ENCODE data around the gene SDC3. TPM values are rescaled to one million over a fixed set of nuclear protein-coding genes. Genes with fewer than 3 reads are reported as not detected.

The SDC3 gene
- total RNA-seq, 3 donors from 2014 or later, result 0.55 to 1.0 (median 0.68) TPM

DNA sequence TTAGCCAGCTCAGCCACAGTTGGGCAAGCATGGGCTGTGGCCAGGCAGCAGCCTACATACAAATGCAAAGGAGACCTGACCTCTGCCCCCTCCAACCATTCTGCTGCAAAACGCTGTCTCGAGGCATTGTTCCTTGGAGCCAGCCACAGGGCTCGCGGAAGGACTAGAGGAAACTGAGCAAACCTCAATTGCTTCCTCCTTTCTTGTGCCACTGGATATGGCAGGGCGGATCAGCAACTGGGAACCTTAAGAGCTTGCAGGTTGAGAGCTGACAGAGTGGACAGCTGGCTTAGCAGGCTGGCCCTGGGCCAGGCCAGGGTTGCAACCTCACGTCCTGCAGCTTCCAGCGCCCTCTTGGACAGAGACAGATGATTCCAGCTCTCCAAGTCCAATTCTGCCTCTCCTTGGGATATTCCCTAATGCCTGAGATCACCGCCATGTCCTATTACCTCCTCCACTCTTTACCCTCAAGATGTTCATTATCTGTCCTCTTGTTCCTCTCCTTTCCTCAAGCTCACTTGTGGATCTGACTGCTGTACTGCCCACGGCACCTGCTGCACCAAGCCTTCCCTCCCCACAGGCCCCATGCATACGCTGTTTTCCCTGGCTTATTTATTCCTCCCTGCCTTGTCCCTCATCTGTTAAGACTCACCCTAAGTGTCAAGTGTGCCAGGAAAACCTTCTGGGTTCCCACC is 67.5 kb downstream of the SDC3 start:
- H3K27me3 Mint-ChIP-seq (ENCODE audit: low read depth), result peaks cover 55% of the 10 kb centered on the region
- ATAC-seq (no peak), DNase-seq (no peak)
- no peaks in the 10 kb centered on the region for H3K9me3 Mint-ChIP-seq
- no peaks in the 10 kb centered on the region for H3K4me1 Mint-ChIP-seq (ENCODE audit: low read depth)
- H3K36me3 Mint-ChIP-seq (ENCODE audit: insufficient read depth), result no peaks in the 10 kb centered on the region
- no peak overlapping the region for H3K4me3 Mint-ChIP-seq

DNA sequence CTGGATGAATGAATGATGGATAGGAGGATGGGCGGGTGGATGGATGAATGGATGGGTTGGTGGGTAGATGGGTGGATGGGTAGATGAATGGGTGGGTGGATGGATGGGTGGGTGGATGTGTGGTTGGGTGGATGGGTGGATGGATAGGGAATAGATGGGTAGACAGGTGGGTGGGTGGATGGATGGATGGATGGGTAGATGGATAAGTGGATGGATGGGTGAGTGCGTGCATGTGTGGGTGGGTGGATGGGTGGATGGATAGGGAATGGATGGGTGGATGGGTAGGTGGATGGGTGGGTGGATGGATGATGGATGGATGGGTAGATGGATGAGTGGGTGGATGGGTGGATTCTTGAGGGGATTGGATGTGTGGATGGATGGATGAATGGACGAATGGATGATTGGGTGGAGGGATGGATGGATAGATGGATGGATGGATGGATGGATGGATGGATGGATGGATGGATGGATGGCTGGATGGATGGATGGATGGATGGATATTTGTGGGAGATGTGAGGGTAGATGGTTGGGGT is 68.7 kb downstream of the SDC3 start:
- Mint-ChIP-seq H3K4me3 (no peak overlapping the region), H3K4me1 (ENCODE audit: low read depth) (no peaks in the 10 kb centered on the region), H3K36me3 (ENCODE audit: insufficient read depth) (no peaks in the 10 kb centered on the region), H3K9me3 (no peaks in the 10 kb centered on the region), H3K27me3 (ENCODE audit: low read depth) (peaks cover 44% of the 10 kb centered on the region)
- ATAC-seq (no peak), DNase-seq (no peak)

DNA sequence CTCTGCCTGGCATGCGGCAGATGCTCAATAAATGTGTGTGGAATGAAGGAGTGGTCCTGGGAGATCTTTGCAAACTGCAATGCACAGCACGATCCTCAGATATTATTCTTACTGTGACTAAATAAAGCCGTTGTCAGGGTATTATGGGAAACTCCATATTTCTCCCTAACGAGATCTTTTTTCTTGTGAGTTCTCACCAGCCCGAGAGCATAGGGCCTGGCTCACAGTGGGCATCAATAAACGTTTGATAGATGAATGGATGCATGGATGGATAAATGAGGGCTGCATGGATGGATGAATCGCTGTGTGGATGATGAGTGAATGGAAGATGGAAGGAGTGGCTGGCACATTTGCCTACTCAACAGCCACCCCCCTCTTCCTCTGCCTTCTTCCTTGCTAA is 69.6 kb downstream of the SDC3 start:
- Mint-ChIP-seq H3K4me1 (ENCODE audit: low read depth) (no peaks in the 10 kb centered on the region), H3K4me3 (no peak overlapping the region), H3K27me3 (ENCODE audit: low read depth) (peaks cover 37% of the 10 kb centered on the region), H3K9me3 (no peaks in the 10 kb centered on the region), H3K36me3 (ENCODE audit: insufficient read depth) (no peaks in the 10 kb centered on the region)
- DNase-seq (no peak), ATAC-seq (no peak)

DNA sequence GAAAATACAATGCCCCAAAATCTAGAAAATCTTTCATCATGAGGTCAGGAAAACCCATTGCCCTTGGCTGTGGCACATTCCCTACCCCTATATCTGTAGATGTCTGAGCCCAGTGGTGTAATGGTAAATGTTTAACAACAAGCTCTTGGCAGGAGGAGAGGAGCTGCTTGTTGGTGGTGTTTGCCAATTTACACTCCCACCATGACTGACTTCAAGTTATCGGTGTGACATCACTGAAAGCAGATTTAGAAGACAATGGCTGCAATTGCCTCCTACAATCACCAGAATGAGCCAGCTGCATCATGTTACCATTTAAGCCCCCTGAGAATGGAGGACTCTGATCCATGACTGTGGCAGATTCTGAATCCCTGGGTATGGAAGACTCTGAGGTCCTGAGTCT is 70.9 kb downstream of the SDC3 start:
- Mint-ChIP-seq H3K36me3 (ENCODE audit: insufficient read depth) (no peaks in the 10 kb centered on the region), H3K4me3 (no peak overlapping the region), H3K27me3 (ENCODE audit: low read depth) (peaks cover 31% of the 10 kb centered on the region), H3K4me1 (ENCODE audit: low read depth) (no peaks in the 10 kb centered on the region), H3K9me3 (no peaks in the 10 kb centered on the region)
- DNase-seq (no peak), ATAC-seq (no peak)

- peaks cover 21% of the 10 kb centered on the region for H3K27me3 Mint-ChIP-seq (ENCODE audit: low read depth)
- H3K4me1 Mint-ChIP-seq (ENCODE audit: low read depth), result no peaks in the 10 kb centered on the region
Measured at GRCh38 chr1:30834253-30834652, 74.3 kb downstream of the SDC3 start.

DNA sequence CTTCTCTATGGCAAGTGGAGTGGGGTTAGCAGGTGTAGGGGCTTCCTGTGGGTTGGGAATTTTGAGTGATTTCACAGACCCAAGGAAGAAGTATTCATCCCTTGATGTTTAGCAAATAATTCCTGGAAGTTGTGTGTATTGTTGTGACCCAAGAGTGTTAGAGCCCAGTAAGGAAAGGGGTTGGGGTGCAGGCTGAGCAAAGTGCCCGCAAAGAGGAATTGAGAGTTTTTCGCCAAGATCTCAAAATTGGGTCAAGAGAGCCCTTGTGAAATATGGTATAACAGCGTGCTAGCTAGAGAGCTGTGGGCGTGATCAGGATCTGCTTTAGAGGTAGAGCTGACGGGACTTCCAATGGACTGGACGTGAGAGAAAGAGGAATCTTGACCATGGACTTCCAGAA is 78.0 kb downstream of the SDC3 start:
- Mint-ChIP-seq H3K4me1 (ENCODE audit: low read depth) (no peaks in the 10 kb centered on the region), H3K27me3 (ENCODE audit: low read depth) (peaks cover 29% of the 10 kb centered on the region), H3K9me3 (no peaks in the 10 kb centered on the region), H3K36me3 (ENCODE audit: insufficient read depth) (no peaks in the 10 kb centered on the region), H3K4me3 (no peak overlapping the region)
- ATAC-seq, result no peak
- DNase-seq, result no peak

More at GRCh38 chr1:30834253-30834652, 74.3 kb downstream of the SDC3 start:
- no peak for DNase-seq
- Mint-ChIP-seq H3K36me3 (ENCODE audit: insufficient read depth) (no peaks in the 10 kb centered on the region), H3K4me3 (no peak overlapping the region), H3K9me3 (no peaks in the 10 kb centered on the region)
- ATAC-seq, result no peak

GRCh38 chr1:30829889-30830288 is 78.7 kb downstream of the SDC3 start:
- H3K4me1 Mint-ChIP-seq (ENCODE audit: low read depth), result peaks cover 6% of the 10 kb centered on the region
- DNase-seq (no peak), ATAC-seq (no peak)
- H3K36me3 Mint-ChIP-seq (ENCODE audit: insufficient read depth), result no peaks in the 10 kb centered on the region
- H3K4me3 Mint-ChIP-seq, result no peak overlapping the region
- H3K27me3 Mint-ChIP-seq (ENCODE audit: low read depth), result peaks cover 35% of the 10 kb centered on the region
- no peaks in the 10 kb centered on the region for H3K9me3 Mint-ChIP-seq

DNA sequence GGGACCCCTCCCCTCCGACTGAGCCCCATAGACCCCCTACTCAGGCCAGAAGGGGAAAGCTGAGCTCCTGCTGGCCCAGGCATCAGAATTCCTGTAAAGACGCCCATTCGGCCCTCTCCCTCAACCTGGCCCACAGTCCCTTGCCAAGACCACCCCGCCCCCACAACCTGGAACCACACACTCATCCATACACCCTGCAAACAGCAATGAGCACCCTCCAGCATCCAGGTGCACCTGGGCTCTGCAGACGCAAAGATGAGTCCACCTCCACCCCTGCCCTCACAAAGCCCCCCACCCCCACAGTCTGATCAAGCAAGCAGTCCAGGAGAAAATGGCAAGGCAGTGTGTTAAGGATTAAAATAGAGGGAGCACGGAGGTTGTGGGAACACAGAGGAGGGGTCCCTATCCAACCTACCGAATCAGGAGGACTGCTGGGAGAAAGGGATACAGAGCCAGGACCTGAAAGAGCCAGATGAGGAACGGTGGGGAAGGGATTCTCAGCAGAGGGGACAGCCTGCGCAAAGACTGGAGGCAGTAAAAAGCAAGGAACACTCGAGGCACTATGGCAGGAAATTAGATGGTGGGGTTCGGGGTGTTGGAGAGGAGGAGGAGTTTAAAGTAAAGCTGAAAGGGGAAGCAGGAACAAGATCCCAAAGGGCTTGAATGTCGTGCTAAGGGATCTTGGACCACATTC is 83.7 kb downstream of the SDC3 start:
- DNase-seq (no peak), ATAC-seq (no peak)
- H3K9me3 Mint-ChIP-seq, result no peaks in the 10 kb centered on the region
- H3K4me3 Mint-ChIP-seq, result no peak overlapping the region
- peaks cover 18% of the 10 kb centered on the region for H3K4me1 Mint-ChIP-seq (ENCODE audit: low read depth)
- no peaks in the 10 kb centered on the region for H3K36me3 Mint-ChIP-seq (ENCODE audit: insufficient read depth)
- peaks cover 55% of the 10 kb centered on the region for H3K27me3 Mint-ChIP-seq (ENCODE audit: low read depth)

GRCh38 chr1:30823969-30824735 is 84.4 kb downstream of the SDC3 start:
- DNase-seq (peak; percentile 33), ATAC-seq (peak; percentile 87 to 93)
- peak overlapping the region; percentile 70 for H3K4me3 Mint-ChIP-seq
- no peaks in the 10 kb centered on the region for H3K9me3 Mint-ChIP-seq
- no peaks in the 10 kb centered on the region for H3K36me3 Mint-ChIP-seq (ENCODE audit: insufficient read depth)
- peaks cover 18% of the 10 kb centered on the region for H3K4me1 Mint-ChIP-seq (ENCODE audit: low read depth)
- peaks cover 52% of the 10 kb centered on the region for H3K27me3 Mint-ChIP-seq (ENCODE audit: low read depth)

GRCh38 chr1:30823627-30823968 is 85.0 kb downstream of the SDC3 start:
- peaks cover 18% of the 10 kb centered on the region for H3K4me1 Mint-ChIP-seq (ENCODE audit: low read depth)
- DNase-seq (no peak), ATAC-seq (no peak)
- no peaks in the 10 kb centered on the region for H3K9me3 Mint-ChIP-seq
- no peaks in the 10 kb centered on the region for H3K36me3 Mint-ChIP-seq (ENCODE audit: insufficient read depth)
- peaks cover 53% of the 10 kb centered on the region for H3K27me3 Mint-ChIP-seq (ENCODE audit: low read depth)
- peak overlapping the region; percentile 70 for H3K4me3 Mint-ChIP-seq

GRCh38 chr1:30822966-30823581 is 85.5 kb downstream of the SDC3 start:
- H3K36me3 Mint-ChIP-seq (ENCODE audit: insufficient read depth), result no peaks in the 10 kb centered on the region
- no peak overlapping the region for H3K4me3 Mint-ChIP-seq
- ATAC-seq (no peak), DNase-seq (no peak)
- H3K4me1 Mint-ChIP-seq (ENCODE audit: low read depth), result peaks cover 18% of the 10 kb centered on the region
- peaks cover 58% of the 10 kb centered on the region for H3K27me3 Mint-ChIP-seq (ENCODE audit: low read depth)
- H3K9me3 Mint-ChIP-seq, result no peaks in the 10 kb centered on the region

GRCh38 chr1:30822006-30822405 is 86.6 kb downstream of the SDC3 start:
- no peak for DNase-seq
- H3K4me3 Mint-ChIP-seq, result no peak overlapping the region
- peaks cover 18% of the 10 kb centered on the region for H3K4me1 Mint-ChIP-seq (ENCODE audit: low read depth)
- no peaks in the 10 kb centered on the region for H3K36me3 Mint-ChIP-seq (ENCODE audit: insufficient read depth)
- peaks cover 64% of the 10 kb centered on the region for H3K27me3 Mint-ChIP-seq (ENCODE audit: low read depth)
- no peak for ATAC-seq
- H3K9me3 Mint-ChIP-seq, result no peaks in the 10 kb centered on the region

- Mint-ChIP-seq H3K4me3 (no peak overlapping the region), H3K4me1 (ENCODE audit: low read depth) (peaks cover 16% of the 10 kb centered on the region), H3K9me3 (no peaks in the 10 kb centered on the region), H3K36me3 (ENCODE audit: insufficient read depth) (no peaks in the 10 kb centered on the region), H3K27me3 (ENCODE audit: low read depth) (peaks cover 60% of the 10 kb centered on the region)
- DNase-seq (no peak), ATAC-seq (no peak)
Measured at GRCh38 chr1:30820299-30820698, 88.3 kb downstream of the SDC3 start.

All from activated T-cell treated with anti-CD3 and anti-CD28 coated beads, Interleukin-2, amount 50 U/mL, for 4 hours (primary cell).